Measurements from ENCODE around the gene NCBP3.
"Not testable (repeated sequence)": the region's sequence is repeated elsewhere in the genome, so short reads cannot be mapped to it uniquely, and the experiment has no call there.

Gene NCBP3

GRCh38 chr17:3812284-3812683 is 33.8 kb downstream of the NCBP3 start:
- no peak for DNase-seq (ENCODE audit: low spot score)

- no peak for DNase-seq (ENCODE audit: low spot score)
Measured at GRCh38 chr17:3810019-3810418, 36.0 kb downstream of the NCBP3 start.

GRCh38 chr17:3809135-3809534 is 36.9 kb downstream of the NCBP3 start:
- no peak for DNase-seq (ENCODE audit: low spot score)

- DNase-seq (ENCODE audit: low spot score), result no peak
Measured at GRCh38 chr17:3808701-3809100, 37.3 kb downstream of the NCBP3 start.

GRCh38 chr17:3805581-3805980 is 40.5 kb downstream of the NCBP3 start:
- DNase-seq (ENCODE audit: low spot score), result no peak

- DNase-seq (ENCODE audit: low spot score), result no peak
Measured at GRCh38 chr17:3804503-3804931, 41.5 kb downstream of the NCBP3 start.

GRCh38 chr17:3803308-3803640 is 42.8 kb downstream of the NCBP3 start:
- DNase-seq (ENCODE audit: low spot score), result no peak

- no peak for DNase-seq (ENCODE audit: low spot score)
Measured at GRCh38 chr17:3802461-3803307, 43.4 kb downstream of the NCBP3 start.

- DNase-seq (ENCODE audit: low spot score), result no peak
Measured at GRCh38 chr17:3801792-3802191, 44.3 kb downstream of the NCBP3 start.

GRCh38 chr17:3801347-3801746 is 44.7 kb downstream of the NCBP3 start:
- DNase-seq (ENCODE audit: low spot score), result no peak

GRCh38 chr17:3800362-3801271 is 45.4 kb downstream of the NCBP3 start, which contains the start of gene ITGAE:
ITGAE (minus strand) TSS chr17:3801188; CDS start chr17:3801144, 44 bp downstream.
- DNase-seq (ENCODE audit: low spot score), result peak; percentile 46

GRCh38 chr17:3799181-3799945 is 46.7 kb downstream of the NCBP3 start:
- DNase-seq (ENCODE audit: low spot score), result no peak

GRCh38 chr17:3798273-3799180 is 47.5 kb downstream of the NCBP3 start:
- no peak for DNase-seq (ENCODE audit: low spot score)

GRCh38 chr17:3796822-3797170 is 49.2 kb downstream of the NCBP3 start:
- DNase-seq (ENCODE audit: low spot score), result no peak

- no peak for DNase-seq (ENCODE audit: low spot score)
Measured at GRCh38 chr17:3796110-3796821, 49.8 kb downstream of the NCBP3 start.

- peak; percentile 49 for DNase-seq (ENCODE audit: low spot score)
Measured at GRCh38 chr17:3795390-3796102, 50.5 kb downstream of the NCBP3 start.

- DNase-seq (ENCODE audit: low spot score), result peak; percentile 52
Measured at GRCh38 chr17:3794557-3795389, 51.3 kb downstream of the NCBP3 start.

GRCh38 chr17:3794152-3794551 is 51.9 kb downstream of the NCBP3 start:
- not testable (repeated sequence) for DNase-seq (ENCODE audit: low spot score)

GRCh38 chr17:3793258-3793657 is 52.8 kb downstream of the NCBP3 start:
- DNase-seq (ENCODE audit: low spot score), result not testable (repeated sequence)
